ENCODE measurements around the gene NEDD8.
"Not testable (repeated sequence)": the region's sequence is repeated elsewhere in the genome, so short reads cannot be mapped to it uniquely, and the experiment has no call there.

NEDD8 gene

GRCh38 chr14:24207104-24207551 is 25.0 kb downstream of the NEDD8 start:
- Histone ChIP-seq H3K9me3 (no peaks in the 10 kb centered on the region), H3K4me3 (ENCODE audit: low read depth in 1 of 2, low read length in 1 of 2) (no peak overlapping the region), H3K27ac (no peak overlapping the region), H3K27me3 (no peaks in the 10 kb centered on the region), H3K36me3 (peaks cover 58% of the 10 kb centered on the region), H3K4me1 (ENCODE audit: control insufficient read depth in 1 of 2, insufficient read depth in 1 of 2, low read depth in 1 of 2, low read length in 1 of 2) (no peaks in the 10 kb centered on the region)
- no peak for TF ChIP-seq CTCF (IDR thresholded peaks at IDR 0.05)

GRCh38 chr14:24206260-24207103 is 25.7 kb downstream of the NEDD8 start:
- Histone ChIP-seq H3K9me3 (no peaks in the 10 kb centered on the region), H3K36me3 (peaks cover 61% of the 10 kb centered on the region), H3K27me3 (no peaks in the 10 kb centered on the region), H3K4me1 (ENCODE audit: control insufficient read depth in 1 of 2, insufficient read depth in 1 of 2, low read depth in 1 of 2, low read length in 1 of 2) (no peaks in the 10 kb centered on the region), H3K4me3 (ENCODE audit: low read depth in 1 of 2, low read length in 1 of 2) (no peak overlapping the region), H3K27ac (no peak overlapping the region)
- TF ChIP-seq CTCF (IDR thresholded peaks at IDR 0.05), result no peak

- H3K36me3 ChIP-seq, result peaks cover 46% of the 10 kb centered on the region
- H3K4me1 ChIP-seq (ENCODE audit: control insufficient read depth in 1 of 2, insufficient read depth in 1 of 2, low read depth in 1 of 2, low read length in 1 of 2), result no peaks in the 10 kb centered on the region
- no peaks in the 10 kb centered on the region for H3K9me3 ChIP-seq
- H3K27me3 ChIP-seq, result no peaks in the 10 kb centered on the region
- no peak overlapping the region for H3K4me3 ChIP-seq (ENCODE audit: low read depth in 1 of 2, low read length in 1 of 2)
- no peak for TF ChIP-seq CTCF (IDR thresholded peaks at IDR 0.05)
- H3K27ac ChIP-seq, result no peak overlapping the region
Measured at GRCh38 chr14:24204163-24205146, 27.7 kb downstream of the NEDD8 start.

- H3K27me3 ChIP-seq; H3K4me1 ChIP-seq (ENCODE audit: control insufficient read depth in 1 of 2, insufficient read depth in 1 of 2, low read depth in 1 of 2, low read length in 1 of 2); H3K27ac ChIP-seq; H3K9me3 ChIP-seq; H3K4me3 ChIP-seq (ENCODE audit: low read depth in 1 of 2, low read length in 1 of 2): not testable (repeated sequence)
- peaks cover 37% of the 10 kb centered on the region for H3K36me3 ChIP-seq
Measured at GRCh38 chr14:24203249-24203886, 28.8 kb downstream of the NEDD8 start.

- H3K4me1 ChIP-seq (ENCODE audit: control insufficient read depth in 1 of 2, insufficient read depth in 1 of 2, low read depth in 1 of 2, low read length in 1 of 2); H3K9me3 ChIP-seq; H3K4me3 ChIP-seq (ENCODE audit: low read depth in 1 of 2, low read length in 1 of 2); H3K27ac ChIP-seq; H3K27me3 ChIP-seq: not testable (repeated sequence)
- H3K36me3 ChIP-seq, result peaks cover 29% of the 10 kb centered on the region
Measured at GRCh38 chr14:24202538-24202937, 29.6 kb downstream of the NEDD8 start.

GRCh38 chr14:24198814-24199524 is 33.2 kb downstream of the NEDD8 start:
- Histone ChIP-seq H3K9me3 (no peaks in the 10 kb centered on the region), H3K27ac (peak overlapping the region; percentile 33), H3K4me3 (ENCODE audit: low read depth in 1 of 2, low read length in 1 of 2) (no peak overlapping the region), H3K36me3 (peaks cover 9% of the 10 kb centered on the region), H3K4me1 (ENCODE audit: control insufficient read depth in 1 of 2, insufficient read depth in 1 of 2, low read depth in 1 of 2, low read length in 1 of 2) (peaks cover 30 to 35% of the 10 kb centered on the region in 2 experiments), H3K27me3 (no peaks in the 10 kb centered on the region)
- no peak for TF ChIP-seq CTCF (IDR thresholded peaks at IDR 0.05)

All from neutrophil (primary cell).